ENCODE results near the gene TMEM114.

GRCh38 chr16:8600144-8600775 lies 9.9 kb upstream of the TMEM114 start:
- TF ChIP-seq, protein P1, sequence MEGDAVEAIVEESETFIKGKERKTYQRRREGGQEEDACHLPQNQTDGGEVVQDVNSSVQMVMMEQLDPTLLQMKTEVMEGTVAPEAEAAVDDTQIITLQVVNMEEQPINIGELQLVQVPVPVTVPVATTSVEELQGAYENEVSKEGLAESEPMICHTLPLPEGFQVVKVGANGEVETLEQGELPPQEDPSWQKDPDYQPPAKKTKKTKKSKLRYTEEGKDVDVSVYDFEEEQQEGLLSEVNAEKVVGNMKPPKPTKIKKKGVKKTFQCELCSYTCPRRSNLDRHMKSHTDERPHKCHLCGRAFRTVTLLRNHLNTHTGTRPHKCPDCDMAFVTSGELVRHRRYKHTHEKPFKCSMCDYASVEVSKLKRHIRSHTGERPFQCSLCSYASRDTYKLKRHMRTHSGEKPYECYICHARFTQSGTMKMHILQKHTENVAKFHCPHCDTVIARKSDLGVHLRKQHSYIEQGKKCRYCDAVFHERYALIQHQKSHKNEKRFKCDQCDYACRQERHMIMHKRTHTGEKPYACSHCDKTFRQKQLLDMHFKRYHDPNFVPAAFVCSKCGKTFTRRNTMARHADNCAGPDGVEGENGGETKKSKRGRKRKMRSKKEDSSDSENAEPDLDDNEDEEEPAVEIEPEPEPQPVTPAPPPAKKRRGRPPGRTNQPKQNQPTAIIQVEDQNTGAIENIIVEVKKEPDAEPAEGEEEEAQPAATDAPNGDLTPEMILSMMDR (IDR thresholded peaks at IDR 0.05; ENCODE audit: insufficient read depth, low read length), result no peak
- TF ChIP-seq POLR2AphosphoS5 (IDR thresholded peaks at IDR 0.05; ENCODE audit: low read depth) (no peak), SPI1 (IDR thresholded peaks at IDR 0.05; ENCODE audit: borderline replicate concordance, low read depth) (no peak), REST (IDR thresholded peaks at IDR 0.05; ENCODE audit: insufficient replicate concordance, low read depth) (no peak), GABPA (IDR thresholded peaks at IDR 0.05; ENCODE audit: low read depth) (no peak)
